Mammary epithelial cell (primary cell): ENCODE measurements around the gene LRCOL1.

Experiments
- CTCF ChIP-seq, 2 donors: IDR thresholded peaks in 1 of 2; conservative IDR thresholded peaks in 1 of 2; 2 replicates each; pipeline ENCODE4 v1.5.1; 2011 to 2012; ENCODE audit warnings: inconsistent platforms in 2 of 2, low read length in 2 of 2, mild to moderate bottlenecking in 2 of 2, control low read depth in 1 of 2, low read depth in 1 of 2; ENCODE audit not compliant: insufficient read depth in 1 of 2; ENCODE audit errors: extremely low read depth in 1 of 2
- EZH2 ChIP-seq: IDR thresholded peaks from 2 replicates; pipeline ENCODE4 v1.6.1; 2012; ENCODE audit warnings: low read length, inconsistent platforms, borderline replicate concordance

GRCh38 chr12:132558042-132558856 is 52.1 kb downstream of the LRCOL1 start:
- TF ChIP-seq CTCF (conservative IDR thresholded peaks at IDR 0.05 in 1 of 2, IDR thresholded peaks at IDR 0.05 in 1 of 2; ENCODE audit: extremely low read depth in 1 of 2, insufficient read depth in 1 of 2, low read depth in 1 of 2, low read length in 2 of 2) = no peak
- TF ChIP-seq EZH2 = no peak
